Stimulated activated CD8-positive, alpha-beta memory T cell treated with anti-CD3 and anti-CD28 coated beads, Interleukin-4, amount 100 ng/mL, for 1 hour (primary cell): ENCODE measurements around the gene PLA2G6.

Experiments
- DNase-seq, 2 donors: peaks; one replicate each; pipeline ENCODE4 v3.0.0-alpha.2; 2020; ENCODE audit warnings: low read depth in 2 of 2, low spot score in 1 of 2

PLA2G6 gene

GRCh38 chr22:38181453-38182200 is at the start of gene PLA2G6:
Gene PLA2G6, minus strand, starts transcription at chr22:38181830. Its CDS starts 12,404 bp downstream, at chr22:38169426.
- peak; percentile 90 to 93 for DNase-seq

GRCh38 chr22:38230916-38231315 is 49.3 kb upstream of the PLA2G6 start:
- no peak for DNase-seq

- DNase-seq: no peak
These were observed 48.6 kb upstream of the PLA2G6 start for GRCh38 chr22:38230108-38230825.

GRCh38 chr22:38228873-38229740 is 47.5 kb upstream of the PLA2G6 start:
- DNase-seq: no peak

GRCh38 chr22:38228326-38228872 is 46.8 kb upstream of the PLA2G6 start:
- no peak for DNase-seq

GRCh38 chr22:38226853-38227649 is 45.4 kb upstream of the PLA2G6 start:
- no peak for DNase-seq

GRCh38 chr22:38223289-38223960 is 41.8 kb upstream of the PLA2G6 start:
- DNase-seq: no peak

- no peak for DNase-seq
These were observed 41.1 kb upstream of the PLA2G6 start for GRCh38 chr22:38222797-38223119.

- no peak for DNase-seq
These were observed 40.5 kb upstream of the PLA2G6 start for GRCh38 chr22:38221908-38222796.

GRCh38 chr22:38221407-38221806 is 39.8 kb upstream of the PLA2G6 start:
- DNase-seq: no peak

- DNase-seq: no peak
These were observed 39.2 kb upstream of the PLA2G6 start for GRCh38 chr22:38220653-38221386.

GRCh38 chr22:38220163-38220562 is 38.5 kb upstream of the PLA2G6 start:
- DNase-seq: no peak

- no peak for DNase-seq
These were observed 38.0 kb upstream of the PLA2G6 start for GRCh38 chr22:38219632-38220031.

GRCh38 chr22:38218661-38219622 is 37.3 kb upstream of the PLA2G6 start:
- no peak for DNase-seq

GRCh38 chr22:38215156-38216038 is 33.8 kb upstream of the PLA2G6 start:
- no peak for DNase-seq
